K562 (cell line): ENCODE results near the gene MICAL2. TPM values are rescaled to one million over a fixed set of nuclear protein-coding genes. Genes with fewer than 3 reads are reported as not detected.
A peak's percentile ranks its signal among the peaks of the same experiment; 100 is the strongest.

Experiments used
- ARID1B ChIP-seq: fragments of 450-650 bp; IDR thresholded peaks from 2 replicates; pipeline ENCODE4 v1.6.1; 2016; ENCODE audit warnings: antibody characterized with exemption, mild to moderate bottlenecking, inconsistent platforms
- ETV6 ChIP-seq, 3 experiments: fragments of 150-350 bp in 1 of 3; sonication (generic) in 1 of 3; formaldehyde crosslinking in 1 of 3; IDR thresholded peaks; 2 replicates each; pipeline versions ENCODE4 v1.6.1 to v1.8.0; 2014 to 2022; ENCODE audit warnings: borderline replicate concordance in 2 of 3, low read depth in 2 of 3, antibody characterized with exemption in 1 of 3, low read length in 1 of 3, mild to moderate bottlenecking in 1 of 3, missing genetic modification reagents in 1 of 3
- FOSL1 ChIP-seq: fragments of 200-800 bp; sonication (Bioruptor generic); conservative IDR thresholded peaks from 2 replicates; pipeline ENCODE4 v1.6.1; 2016; ENCODE audit warnings: missing genetic modification characterization, missing compliant biosample characterization
- HMG20A ChIP-seq: fragments of 450-650 bp; formaldehyde crosslinking; conservative IDR thresholded peaks from 2 replicates; pipeline ENCODE4 v1.4.0; 2020; ENCODE audit warnings: mild to moderate bottlenecking, mixed read lengths
- KDM1A ChIP-seq, 2 experiments: fragments of 450-650 bp; IDR thresholded peaks; 2 replicates each; pipeline ENCODE4 v1.6.1; 2016; ENCODE audit warnings: mild to moderate bottlenecking in 2 of 2
- MTA2 ChIP-seq: fragments of 450-650 bp; IDR thresholded peaks from 2 replicates; pipeline ENCODE4 v1.6.1; 2016; ENCODE audit warnings: low read depth
- NCOR1 ChIP-seq: fragments of 450-650 bp; IDR thresholded peaks from 2 replicates; pipeline ENCODE4 v1.6.1; 2016; ENCODE audit warnings: mild to moderate bottlenecking, moderate library complexity
- OTX1 ChIP-seq: fragments of 450-650 bp; formaldehyde crosslinking; IDR thresholded peaks from 2 replicates; pipeline ENCODE4 v1.4.0; 2022; ENCODE audit warnings: mild to moderate bottlenecking
- RBBP5 ChIP-seq: fragments of 200-600 bp; sonication (generic); IDR thresholded peaks from 2 replicates; pipeline ENCODE4 v1.6.1; 2012; ENCODE audit warnings: borderline replicate concordance, mild to moderate bottlenecking, low read length, control low read depth, inconsistent platforms; ENCODE audit not compliant: insufficient read depth, poor library complexity, severe bottlenecking
- ZNF121 ChIP-seq: sonication (generic); formaldehyde crosslinking; conservative IDR thresholded peaks from 2 replicates; pipeline ENCODE4 v1.8.0; 2022; ENCODE audit warnings: missing genetic modification reagents
- ZNF175 ChIP-seq: fragments of 200-800 bp; sonication (Bioruptor generic); IDR thresholded peaks from 2 replicates; pipeline ENCODE4 v1.6.1; 2016; ENCODE audit warnings: low read depth, mild to moderate bottlenecking, missing genetic modification characterization, missing compliant biosample characterization
- ZNF699 ChIP-seq: fragments of 250-450 bp; sonication (Bioruptor Pico); IDR thresholded peaks from 2 replicates; pipeline ENCODE4 v1.8.0; 2021; ENCODE audit warnings: mild to moderate bottlenecking, moderate library complexity; ENCODE audit not compliant: insufficient replicate concordance
- polyA plus RNA-seq, 8 experiments: library from polyadenylated mRNA; depleted of rRNA in 4 of 8; stranded (reverse) in 5 of 8; unstranded in 3 of 8; fragments of >200 nt; fragmentation: Nextera tagmentation in 2 of 8; fragmentation: Illumina TruSeq in 1 of 8; extraction: Ambion mirVana in 2 of 8; extraction: Trizol in 1 of 8; gene quantifications; 2 replicates each; pipeline versions ENCODE4 v1.2.1 to v1.2.3, GENCODE V29; 2011 to 2014; ENCODE audit warnings: inconsistent platforms in 1 of 8, missing spikeins in 1 of 8
- total RNA-seq, 7 experiments: library from RNA; depleted of rRNA in 6 of 7; stranded (reverse); fragments of >200 nt in 6 of 7; fragmentation: Illumina TruSeq in 2 of 7; extraction: Trizol in 2 of 7; gene quantifications; 2 replicates each; pipeline versions ENCODE4 v1.2.1 to v1.2.3, GENCODE V29; 2011 to 2021; ENCODE audit warnings: low replicate concordance in 1 of 7
- TF ChIP-seq, protein P1 (sequence below): fragments of 450-650 bp; IDR thresholded peaks from 2 replicates; pipeline ENCODE4 v1.6.1; 2016; ENCODE audit warnings: mild to moderate bottlenecking, moderate library complexity
- TF ChIP-seq, protein P2 (sequence below), 2 experiments: fragments of 450-650 bp in 1 of 2; sonication (generic) in 1 of 2; formaldehyde crosslinking in 1 of 2; IDR thresholded peaks in 1 of 2; conservative IDR thresholded peaks in 1 of 2; 2 replicates each; pipeline versions ENCODE4 v1.6.1 to v1.8.1; 2016 to 2023; ENCODE audit warnings: mild to moderate bottlenecking in 2 of 2, moderate library complexity in 2 of 2, inconsistent platforms in 1 of 2, missing genetic modification reagents in 1 of 2

MICAL2 gene
- total and polyA plus RNA-seq, 9 of the 15 experiments (the other 6 are each of a cell fraction or from before 2014, with no cell fraction given), result 4.7 to 64.2 (median 33.6) TPM

GRCh38 chr11:12263141-12263693 is 152.8 kb downstream of the MICAL2 start (continued):
- TF ChIP-seq, protein P1, sequence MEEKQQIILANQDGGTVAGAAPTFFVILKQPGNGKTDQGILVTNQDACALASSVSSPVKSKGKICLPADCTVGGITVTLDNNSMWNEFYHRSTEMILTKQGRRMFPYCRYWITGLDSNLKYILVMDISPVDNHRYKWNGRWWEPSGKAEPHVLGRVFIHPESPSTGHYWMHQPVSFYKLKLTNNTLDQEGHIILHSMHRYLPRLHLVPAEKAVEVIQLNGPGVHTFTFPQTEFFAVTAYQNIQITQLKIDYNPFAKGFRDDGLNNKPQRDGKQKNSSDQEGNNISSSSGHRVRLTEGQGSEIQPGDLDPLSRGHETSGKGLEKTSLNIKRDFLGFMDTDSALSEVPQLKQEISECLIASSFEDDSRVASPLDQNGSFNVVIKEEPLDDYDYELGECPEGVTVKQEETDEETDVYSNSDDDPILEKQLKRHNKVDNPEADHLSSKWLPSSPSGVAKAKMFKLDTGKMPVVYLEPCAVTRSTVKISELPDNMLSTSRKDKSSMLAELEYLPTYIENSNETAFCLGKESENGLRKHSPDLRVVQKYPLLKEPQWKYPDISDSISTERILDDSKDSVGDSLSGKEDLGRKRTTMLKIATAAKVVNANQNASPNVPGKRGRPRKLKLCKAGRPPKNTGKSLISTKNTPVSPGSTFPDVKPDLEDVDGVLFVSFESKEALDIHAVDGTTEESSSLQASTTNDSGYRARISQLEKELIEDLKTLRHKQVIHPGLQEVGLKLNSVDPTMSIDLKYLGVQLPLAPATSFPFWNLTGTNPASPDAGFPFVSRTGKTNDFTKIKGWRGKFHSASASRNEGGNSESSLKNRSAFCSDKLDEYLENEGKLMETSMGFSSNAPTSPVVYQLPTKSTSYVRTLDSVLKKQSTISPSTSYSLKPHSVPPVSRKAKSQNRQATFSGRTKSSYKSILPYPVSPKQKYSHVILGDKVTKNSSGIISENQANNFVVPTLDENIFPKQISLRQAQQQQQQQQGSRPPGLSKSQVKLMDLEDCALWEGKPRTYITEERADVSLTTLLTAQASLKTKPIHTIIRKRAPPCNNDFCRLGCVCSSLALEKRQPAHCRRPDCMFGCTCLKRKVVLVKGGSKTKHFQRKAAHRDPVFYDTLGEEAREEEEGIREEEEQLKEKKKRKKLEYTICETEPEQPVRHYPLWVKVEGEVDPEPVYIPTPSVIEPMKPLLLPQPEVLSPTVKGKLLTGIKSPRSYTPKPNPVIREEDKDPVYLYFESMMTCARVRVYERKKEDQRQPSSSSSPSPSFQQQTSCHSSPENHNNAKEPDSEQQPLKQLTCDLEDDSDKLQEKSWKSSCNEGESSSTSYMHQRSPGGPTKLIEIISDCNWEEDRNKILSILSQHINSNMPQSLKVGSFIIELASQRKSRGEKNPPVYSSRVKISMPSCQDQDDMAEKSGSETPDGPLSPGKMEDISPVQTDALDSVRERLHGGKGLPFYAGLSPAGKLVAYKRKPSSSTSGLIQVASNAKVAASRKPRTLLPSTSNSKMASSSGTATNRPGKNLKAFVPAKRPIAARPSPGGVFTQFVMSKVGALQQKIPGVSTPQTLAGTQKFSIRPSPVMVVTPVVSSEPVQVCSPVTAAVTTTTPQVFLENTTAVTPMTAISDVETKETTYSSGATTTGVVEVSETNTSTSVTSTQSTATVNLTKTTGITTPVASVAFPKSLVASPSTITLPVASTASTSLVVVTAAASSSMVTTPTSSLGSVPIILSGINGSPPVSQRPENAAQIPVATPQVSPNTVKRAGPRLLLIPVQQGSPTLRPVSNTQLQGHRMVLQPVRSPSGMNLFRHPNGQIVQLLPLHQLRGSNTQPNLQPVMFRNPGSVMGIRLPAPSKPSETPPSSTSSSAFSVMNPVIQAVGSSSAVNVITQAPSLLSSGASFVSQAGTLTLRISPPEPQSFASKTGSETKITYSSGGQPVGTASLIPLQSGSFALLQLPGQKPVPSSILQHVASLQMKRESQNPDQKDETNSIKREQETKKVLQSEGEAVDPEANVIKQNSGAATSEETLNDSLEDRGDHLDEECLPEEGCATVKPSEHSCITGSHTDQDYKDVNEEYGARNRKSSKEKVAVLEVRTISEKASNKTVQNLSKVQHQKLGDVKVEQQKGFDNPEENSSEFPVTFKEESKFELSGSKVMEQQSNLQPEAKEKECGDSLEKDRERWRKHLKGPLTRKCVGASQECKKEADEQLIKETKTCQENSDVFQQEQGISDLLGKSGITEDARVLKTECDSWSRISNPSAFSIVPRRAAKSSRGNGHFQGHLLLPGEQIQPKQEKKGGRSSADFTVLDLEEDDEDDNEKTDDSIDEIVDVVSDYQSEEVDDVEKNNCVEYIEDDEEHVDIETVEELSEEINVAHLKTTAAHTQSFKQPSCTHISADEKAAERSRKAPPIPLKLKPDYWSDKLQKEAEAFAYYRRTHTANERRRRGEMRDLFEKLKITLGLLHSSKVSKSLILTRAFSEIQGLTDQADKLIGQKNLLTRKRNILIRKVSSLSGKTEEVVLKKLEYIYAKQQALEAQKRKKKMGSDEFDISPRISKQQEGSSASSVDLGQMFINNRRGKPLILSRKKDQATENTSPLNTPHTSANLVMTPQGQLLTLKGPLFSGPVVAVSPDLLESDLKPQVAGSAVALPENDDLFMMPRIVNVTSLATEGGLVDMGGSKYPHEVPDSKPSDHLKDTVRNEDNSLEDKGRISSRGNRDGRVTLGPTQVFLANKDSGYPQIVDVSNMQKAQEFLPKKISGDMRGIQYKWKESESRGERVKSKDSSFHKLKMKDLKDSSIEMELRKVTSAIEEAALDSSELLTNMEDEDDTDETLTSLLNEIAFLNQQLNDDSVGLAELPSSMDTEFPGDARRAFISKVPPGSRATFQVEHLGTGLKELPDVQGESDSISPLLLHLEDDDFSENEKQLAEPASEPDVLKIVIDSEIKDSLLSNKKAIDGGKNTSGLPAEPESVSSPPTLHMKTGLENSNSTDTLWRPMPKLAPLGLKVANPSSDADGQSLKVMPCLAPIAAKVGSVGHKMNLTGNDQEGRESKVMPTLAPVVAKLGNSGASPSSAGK, result peak; percentile 26; the same call in 1 of the 2 replicates
- TF ChIP-seq ZNF699 (CRISPR knock-in tag) (no peak), KDM1A (IDR thresholded peaks at IDR 0.05) (peak; percentile 29 to 55; a peak in 3 of 4 replicates), HMG20A (CRISPR knock-in tag) (no peak), ZNF121 (CRISPR knock-in tag) (no peak), ARID1B (peak; percentile 90), ZNF175 (no peak), MTA2 (peak; percentile 5; the same call in 1 of the 2 replicates), FOSL1 (tag) (peak; percentile 37; the same call in 1 of the 2 replicates), NCOR1 (peak; percentile 61), OTX1 (CRISPR knock-in tag) (no peak), RBBP5 (peak; percentile 46), ETV6 (IDR thresholded peaks at IDR 0.05; ENCODE audit: borderline replicate concordance in 1 of 2, low read depth in 2 of 2, low read length in 1 of 2) (no peak), ETV6 (CRISPR knock-in tag; IDR thresholded peaks at IDR 0.05; ENCODE audit: borderline replicate concordance) (no peak)
- TF ChIP-seq, protein P2, sequence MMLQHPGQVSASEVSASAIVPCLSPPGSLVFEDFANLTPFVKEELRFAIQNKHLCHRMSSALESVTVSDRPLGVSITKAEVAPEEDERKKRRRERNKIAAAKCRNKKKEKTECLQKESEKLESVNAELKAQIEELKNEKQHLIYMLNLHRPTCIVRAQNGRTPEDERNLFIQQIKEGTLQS (IDR thresholded peaks at IDR 0.05), result peak; percentile 87
- TF ChIP-seq, protein P2 (CRISPR knock-in tag; conservative IDR thresholded peaks at IDR 0.05), result no peak; the same call in 1 of the 2 replicates
